Measurements from ENCODE around the gene POLDIP2.

POLDIP2 gene

DNA sequence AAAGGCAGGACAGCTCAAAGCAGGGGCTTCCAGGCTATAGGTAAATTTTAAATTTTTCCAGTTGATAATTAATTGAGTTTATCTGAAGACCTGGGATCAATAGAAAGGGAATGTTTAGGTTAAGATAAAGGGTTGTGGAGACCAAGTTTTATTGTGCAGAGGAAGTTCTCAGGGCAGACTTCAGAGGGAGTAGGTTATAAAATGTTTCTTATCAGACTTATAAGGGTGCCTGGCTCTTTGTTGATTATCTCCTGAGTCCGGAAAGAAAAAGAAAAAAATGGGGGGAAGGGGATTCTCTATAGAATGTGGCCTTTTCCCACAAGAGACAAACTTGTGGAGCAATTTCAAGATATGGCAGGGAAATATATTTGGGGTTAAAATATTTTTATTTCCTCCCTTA is 32.8 kb upstream of the POLDIP2 start:
- DNase-seq: no peak

DNA sequence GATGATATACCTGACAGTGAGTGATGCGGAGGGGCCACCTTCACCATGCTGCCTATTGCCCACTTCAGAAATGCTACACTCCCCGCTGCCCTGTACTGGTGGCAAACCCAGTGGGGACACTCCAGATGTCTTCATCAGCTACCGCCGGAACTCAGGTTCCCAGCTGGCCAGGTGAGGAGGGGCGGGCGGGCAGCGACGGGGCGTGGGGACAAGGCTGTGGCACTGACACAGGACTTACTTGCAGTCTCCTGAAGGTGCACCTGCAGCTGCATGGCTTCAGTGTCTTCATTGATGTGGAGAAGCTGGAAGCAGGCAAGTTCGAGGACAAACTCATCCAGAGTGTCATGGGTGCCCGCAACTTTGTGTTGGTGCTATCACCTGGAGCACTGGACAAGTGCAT is 30.8 kb upstream of the POLDIP2 start:
- DNase-seq: no peak

DNA sequence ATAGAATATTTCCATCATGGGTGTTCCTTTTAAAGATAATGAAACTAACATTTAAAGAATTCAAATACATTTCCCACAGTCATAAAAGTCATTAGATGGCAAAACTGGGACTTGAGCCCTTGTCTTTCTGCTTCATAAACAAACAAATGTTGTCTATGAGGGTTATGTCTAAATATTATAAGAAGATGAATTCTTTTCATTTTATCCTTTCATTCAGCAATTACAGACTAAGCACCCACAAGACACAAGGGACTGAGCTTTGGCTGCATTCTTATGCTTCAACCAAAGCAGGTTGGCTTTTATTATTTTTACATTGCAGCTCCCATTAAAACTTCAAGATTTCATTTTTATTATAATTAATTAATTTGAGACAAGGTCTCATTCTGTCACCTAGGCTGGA is 29.1 kb upstream of the POLDIP2 start:
- no peak for DNase-seq

DNA sequence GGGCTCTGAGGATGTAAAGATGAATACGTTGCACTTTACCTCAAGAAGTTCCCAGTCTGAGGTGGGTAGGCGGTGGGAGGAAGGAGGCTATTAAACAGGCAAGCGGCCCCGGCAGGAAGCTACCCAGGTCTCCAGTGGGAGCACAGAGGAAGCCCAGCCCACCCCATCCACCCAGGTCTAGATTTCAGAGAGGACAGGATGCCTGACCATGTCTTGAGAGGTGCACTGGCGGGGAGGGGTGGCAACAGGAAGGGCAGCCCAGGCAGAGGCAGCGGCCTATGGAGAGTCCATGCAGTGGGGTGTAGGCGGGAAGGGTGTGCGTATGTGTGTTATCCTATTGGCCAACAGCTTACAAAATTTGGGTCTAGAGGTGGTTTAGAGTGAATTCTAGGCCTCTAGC is 28.1 kb upstream of the POLDIP2 start:
- no peak for DNase-seq

DNA sequence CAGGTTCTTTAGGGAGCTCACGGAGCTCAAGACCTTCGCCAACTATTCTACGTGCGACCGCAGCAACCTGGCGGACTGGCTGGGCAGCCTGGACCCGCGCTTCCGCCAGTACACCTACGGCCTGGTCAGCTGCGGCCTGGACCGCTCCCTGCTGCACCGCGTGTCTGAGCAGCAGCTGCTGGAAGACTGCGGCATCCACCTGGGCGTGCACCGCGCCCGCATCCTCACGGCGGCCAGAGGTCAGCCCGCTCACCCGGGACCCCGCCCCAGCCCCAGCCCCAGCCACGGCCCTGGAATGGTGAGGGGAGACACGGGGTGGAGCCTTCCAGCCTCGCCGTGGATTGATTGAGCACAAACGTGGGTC is 27.7 kb upstream of the POLDIP2 start:
- no peak for DNase-seq

DNA sequence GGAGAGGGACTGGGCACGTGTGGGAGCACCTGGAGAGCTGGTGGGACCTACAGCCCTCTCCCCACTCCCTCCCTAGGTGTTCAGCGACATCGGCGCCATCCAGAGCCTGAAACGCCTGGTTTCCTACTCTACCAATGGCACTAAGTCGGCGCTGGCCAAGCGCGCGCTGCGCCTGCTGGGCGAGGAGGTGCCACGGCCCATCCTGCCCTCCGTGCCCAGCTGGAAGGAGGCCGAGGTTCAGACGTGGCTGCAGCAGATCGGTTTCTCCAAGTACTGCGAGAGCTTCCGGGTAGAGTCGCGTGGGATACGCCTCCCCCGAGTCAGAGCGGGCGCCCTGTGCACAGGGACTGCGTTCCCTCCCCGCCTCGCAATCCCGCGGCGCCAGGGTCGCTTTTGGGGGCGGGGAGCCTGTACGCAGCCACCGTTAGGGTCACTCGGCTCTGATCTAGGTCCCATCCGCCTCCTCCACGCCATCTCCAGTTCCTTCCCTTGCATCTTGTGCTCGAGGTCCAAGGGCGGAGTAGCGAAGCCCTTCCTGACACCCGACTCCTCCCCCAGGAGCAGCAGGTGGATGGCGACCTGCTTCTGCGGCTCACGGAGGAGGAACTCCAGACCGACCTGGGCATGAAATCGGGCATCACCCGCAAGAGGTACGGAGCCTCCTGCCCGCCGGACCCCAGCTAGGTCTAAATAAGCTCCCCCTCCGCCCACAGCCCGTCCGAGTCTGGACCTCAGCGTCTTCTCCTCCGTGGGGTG is 27.1 kb upstream of the POLDIP2 start:
- DNase-seq: peak; percentile 31

DNA sequence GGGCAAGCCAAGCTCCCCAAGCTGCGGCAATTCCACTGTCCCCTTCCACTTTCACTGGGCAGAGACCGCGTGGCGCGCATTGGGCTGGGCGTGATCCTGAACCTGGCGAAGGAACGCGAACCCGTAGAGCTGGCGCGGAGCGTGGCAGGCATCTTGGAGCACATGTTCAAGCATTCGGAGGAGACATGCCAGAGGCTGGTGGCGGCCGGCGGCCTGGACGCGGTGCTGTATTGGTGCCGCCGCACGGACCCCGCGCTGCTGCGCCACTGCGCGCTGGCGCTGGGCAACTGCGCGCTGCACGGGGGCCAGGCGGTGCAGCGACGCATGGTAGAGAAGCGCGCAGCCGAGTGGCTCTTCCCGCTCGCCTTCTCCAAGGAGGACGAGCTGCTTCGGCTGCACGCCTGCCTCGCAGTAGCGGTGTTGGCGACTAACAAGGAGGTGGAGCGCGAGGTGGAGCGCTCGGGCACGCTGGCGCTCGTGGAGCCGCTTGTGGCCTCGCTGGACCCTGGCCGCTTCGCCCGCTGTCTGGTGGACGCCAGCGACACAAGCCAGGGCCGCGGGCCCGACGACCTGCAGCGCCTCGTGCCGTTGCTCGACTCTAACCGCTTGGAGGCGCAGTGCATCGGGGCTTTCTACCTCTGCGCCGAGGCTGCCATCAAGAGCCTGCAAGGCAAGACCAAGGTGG is 24.0 kb upstream of the POLDIP2 start:
- DNase-seq: peak; percentile 77

DNA sequence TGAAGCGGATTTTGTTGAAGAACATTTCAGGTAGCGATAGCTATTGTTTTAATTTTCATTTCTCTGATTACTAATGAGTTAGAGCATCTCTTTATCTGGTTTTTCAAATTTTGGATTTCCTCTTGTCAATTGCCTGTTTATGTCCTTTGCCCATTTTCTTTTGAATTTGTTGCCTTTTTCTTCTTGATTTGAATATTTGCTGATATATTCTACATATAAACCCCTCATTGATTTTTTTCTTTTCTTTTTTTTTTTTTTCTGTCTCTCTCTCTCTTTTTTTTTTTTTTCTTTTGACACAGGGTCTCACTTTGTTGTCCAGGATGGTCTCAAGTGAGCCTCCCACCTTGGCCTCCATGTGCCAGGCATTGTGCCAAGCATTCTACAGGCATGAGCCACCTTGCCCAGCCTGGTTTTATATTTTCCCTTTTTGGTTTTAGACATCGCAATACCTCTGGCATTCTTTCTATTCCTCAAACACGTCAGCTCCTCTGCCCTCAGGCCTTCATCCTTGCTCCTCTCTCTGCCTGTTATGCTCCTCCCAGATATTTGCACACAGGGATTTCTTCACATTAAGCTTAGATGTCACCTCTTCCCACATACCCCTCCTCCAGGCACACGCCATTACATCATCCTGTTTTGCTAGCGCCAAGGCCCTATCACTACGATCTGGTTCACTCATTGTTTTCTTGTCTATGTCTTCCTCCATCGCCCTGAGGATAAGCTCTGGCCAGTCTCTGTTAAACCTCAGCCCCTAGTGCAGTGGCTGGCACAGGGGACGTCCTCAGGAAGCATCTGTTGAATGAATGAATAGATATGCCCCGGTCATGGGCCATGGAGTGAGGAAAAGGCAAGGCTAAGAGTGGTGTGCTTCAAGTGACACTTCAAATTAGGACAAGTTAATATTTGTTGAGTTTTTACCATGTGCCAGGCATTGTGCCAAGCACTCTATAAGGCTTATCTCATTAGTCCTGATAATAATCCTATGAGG is 22.8 kb upstream of the POLDIP2 start:
- DNase-seq: peak; percentile 22

DNA sequence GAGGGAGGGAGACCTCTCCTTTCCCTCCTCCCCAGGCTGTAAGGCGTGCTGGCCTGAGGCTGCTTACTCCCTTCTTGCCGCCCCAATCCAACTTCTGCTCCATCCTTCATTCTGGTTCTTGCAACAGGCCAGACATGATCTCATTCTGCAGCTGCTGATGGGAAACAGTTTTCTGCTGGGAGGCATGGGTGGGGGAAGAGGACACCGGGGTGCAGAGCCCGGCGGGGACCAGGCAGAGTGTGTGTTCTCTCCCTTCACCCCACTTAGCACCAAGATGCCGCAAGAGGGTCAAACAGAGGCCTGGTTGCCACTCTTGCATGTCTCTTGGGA is 15.6 kb upstream of the POLDIP2 start:
- DNase-seq: no peak

DNA sequence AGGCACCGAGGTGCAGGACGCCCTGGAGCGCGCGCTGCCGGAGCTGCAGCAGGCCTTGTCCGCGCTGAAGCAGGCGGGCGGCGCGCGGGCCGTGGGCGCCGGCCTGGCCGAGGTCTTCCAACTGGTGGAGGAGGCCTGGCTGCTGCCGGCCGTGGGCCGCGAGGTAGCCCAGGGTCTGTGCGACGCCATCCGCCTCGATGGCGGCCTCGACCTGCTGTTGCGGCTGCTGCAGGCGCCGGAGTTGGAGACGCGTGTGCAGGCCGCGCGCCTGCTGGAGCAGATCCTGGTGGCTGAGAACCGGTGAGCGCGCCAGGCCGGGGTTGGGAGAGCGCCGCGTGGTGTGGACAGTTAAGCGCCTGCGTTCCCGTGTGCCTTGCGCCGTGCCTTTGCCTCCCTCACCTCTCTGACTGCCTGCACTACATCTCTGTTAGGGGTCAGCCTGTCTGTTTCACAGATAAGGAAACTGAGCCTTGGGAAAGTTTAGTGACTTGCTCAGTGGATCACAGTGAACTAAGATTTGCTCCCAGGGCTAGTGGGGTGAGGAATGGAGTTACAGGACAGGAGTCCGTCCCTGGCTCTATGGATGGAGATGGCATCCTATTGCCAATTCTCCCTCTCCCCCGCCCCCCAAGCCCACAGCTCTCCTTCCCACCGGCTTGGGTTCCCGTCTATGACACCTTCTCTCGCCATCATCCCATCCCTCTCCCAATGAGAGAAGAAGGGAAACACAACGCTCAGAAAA is 15.0 kb upstream of the POLDIP2 start:
- peak; percentile 62 for DNase-seq

DNA sequence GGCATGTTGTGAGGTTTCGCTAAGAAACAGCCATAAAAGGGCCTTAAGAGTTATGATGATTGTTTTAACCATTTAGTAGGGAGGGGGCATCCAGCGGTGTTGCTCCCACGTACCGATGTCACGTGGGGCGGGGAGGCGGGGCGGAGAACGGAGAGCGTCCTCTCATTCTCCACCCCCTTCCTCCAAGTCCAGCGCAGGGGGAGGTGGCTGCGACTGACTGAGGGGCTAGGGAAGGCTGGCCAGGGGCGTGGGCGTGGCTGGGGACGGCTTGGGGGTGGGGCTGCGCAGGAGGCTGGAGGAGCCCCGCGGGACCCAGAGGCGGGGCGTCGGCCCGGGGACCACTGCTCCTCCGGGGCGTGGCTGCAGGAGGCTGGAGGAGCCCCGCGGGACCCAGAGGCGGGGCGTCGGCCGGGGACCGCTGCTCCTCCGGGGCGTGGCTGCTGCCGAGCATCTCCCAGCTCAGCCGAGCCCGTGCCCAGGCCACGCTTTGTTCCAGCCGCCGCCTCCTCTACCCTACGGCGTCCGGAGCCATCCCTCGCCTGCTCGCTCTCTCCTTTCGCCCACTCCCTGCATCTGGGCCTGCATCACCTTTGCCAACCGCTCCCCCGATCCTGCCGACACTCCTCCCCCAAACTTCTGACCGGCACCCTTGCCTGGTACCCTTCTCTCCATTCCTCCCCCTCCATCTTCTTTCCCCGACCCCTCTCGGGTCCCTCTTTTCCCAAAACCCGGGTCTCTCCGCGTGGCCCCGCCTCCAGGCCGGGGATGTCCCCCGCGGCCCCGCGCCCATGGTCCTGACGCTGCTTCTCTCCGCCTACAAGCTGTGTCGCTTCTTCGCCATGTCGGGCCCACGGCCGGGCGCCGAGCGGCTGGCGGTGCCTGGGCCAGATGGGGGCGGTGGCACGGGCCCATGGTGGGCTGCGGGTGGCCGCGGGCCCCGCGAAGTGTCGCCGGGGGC is 14.2 kb upstream of the POLDIP2 start, which contains the start of gene SARM1:
TSS of gene SARM1 (plus strand) at position 450 of the 958 bp plus-strand sequence. CDS start at position 789, 339 bp downstream.
- peak; percentile 97 for DNase-seq

DNA sequence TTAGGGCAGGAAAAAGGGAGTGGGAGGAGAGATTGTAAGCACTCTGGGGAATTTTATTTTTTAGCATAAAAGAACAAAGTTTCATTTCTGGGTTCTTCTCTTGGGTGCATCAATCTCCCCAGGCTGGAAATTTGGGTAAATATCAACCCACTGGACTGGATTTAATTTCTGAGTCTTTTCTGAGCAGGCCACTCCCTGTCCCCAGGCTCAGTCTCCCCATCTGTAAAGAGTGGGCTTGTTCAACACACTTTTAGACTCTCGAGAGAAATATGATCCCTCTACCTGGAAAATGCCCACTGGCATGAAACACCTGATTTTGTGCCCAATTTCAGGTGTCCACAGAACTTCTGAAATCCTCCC is 13.4 kb upstream of the POLDIP2 start:
- DNase-seq: no peak

DNA sequence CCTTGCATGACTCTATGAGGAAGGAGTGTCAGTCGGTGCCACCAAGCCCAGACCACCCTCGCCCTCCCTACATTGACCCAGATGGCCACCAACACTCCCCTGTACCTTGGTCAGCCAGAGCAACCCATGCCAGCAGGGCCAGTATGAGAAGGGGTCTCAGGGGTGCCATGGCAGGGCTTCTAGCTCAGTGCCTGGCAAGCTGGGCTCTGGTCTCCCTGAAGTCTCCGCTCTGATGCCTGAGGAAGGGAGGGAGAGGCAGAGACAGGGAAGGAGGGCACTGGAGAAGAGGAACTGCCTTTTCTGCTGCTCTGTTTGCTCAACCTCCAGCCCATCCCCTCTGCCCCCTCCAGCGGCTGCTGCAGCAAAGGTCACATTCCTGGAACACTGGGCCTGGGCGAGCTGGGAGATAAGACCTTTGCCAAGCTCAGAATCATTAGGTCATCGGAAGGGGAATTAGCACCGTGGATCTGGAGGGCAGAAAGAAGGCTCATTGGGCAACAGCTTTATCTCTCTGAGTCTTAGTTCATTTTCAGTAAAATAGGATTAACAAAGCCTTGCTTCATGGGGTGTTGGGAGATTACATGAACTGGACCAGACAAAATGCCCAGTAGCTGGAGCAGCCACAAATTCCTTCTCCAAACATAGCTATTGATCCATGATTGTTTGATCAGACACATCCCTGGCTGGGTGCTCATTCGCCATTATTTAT is 12.9 kb upstream of the POLDIP2 start, which contains the start of gene VTN:
TSS of gene VTN (minus strand) at position 273 of the 709 bp plus-strand sequence. CDS start at position 169, 104 bp downstream.
- peak; percentile 45 for DNase-seq

DNA sequence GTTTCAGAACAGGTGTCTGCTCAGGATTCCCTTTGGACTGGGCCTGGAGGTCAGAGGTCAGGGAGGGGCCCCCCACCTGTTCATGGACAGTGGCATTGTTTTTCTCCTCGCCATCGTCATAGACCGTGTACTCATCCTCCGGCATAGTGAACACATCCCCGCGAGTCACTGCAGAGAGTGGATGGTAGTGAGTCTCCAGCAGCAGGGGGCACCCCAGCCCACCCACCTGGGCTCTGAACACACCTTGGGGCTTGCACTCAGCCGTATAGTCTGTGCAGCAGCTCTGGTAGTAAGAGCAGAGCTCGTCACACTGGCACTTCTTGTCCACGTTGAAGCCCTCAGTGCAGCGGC is 12.3 kb upstream of the POLDIP2 start:
- DNase-seq: no peak

DNA sequence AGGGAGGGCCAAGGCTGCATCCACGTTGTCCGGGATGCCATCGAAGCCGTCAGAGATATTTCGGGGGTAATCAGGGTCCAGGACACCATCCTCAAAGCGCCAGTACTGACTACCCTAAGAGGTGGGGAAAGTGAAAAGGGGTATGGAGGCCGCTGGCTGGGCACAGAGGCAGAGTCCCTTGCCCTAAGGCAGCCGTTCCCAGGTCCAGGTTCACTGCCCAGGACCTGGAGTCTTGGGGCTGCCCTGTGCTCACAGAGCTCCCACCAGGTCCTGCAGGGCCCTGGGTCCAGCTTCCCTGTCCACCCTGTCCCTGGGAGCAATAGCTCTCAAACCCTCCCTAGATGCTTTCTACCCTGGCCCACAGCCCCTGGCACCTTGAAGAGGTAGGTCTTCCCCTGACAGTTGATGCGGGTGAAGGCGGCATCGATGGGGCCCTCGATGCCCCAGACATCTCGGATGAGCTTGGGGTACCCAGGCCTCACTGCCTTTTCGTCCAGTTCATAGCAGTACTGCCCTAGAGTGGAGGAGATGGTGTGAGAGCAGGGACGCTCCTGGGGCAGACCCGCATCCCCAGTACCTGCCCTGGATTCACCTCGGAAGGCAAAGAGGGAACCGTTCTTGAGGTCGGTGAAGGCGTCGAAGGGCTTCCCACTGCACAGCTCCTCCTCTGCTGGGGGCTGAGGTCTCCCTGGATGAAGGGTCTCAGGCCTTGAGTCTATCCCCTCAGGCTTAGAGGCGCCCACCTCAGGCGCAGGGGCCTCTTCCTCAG is 11.8 kb upstream of the POLDIP2 start:
- DNase-seq: no peak

DNA sequence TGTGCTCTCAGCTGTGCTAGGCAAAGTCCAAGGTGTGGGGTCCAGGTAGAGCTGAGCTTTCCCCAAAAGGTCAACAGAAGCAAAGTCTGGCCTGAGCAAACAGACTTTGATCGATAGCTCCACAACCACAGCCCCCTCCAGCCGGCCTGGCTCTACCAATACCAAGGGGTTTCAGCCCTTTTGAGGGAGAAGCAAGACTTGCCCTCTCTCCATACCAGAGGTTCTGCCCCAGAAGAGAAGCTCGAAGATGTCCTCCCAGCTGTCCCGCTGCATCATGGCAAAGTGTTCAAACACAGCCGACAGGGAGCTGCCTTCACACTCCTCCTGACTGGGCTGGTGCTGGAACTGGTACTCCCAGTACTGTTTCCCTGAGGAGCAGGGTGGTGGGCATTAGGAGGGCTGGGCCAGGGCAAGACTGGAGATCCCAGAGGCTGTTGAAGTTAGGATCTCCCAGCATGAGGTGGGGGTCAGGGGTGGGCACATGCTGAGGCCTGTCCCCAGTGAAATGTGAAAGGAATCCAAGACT is 11.0 kb upstream of the POLDIP2 start:
- no peak for DNase-seq

DNA sequence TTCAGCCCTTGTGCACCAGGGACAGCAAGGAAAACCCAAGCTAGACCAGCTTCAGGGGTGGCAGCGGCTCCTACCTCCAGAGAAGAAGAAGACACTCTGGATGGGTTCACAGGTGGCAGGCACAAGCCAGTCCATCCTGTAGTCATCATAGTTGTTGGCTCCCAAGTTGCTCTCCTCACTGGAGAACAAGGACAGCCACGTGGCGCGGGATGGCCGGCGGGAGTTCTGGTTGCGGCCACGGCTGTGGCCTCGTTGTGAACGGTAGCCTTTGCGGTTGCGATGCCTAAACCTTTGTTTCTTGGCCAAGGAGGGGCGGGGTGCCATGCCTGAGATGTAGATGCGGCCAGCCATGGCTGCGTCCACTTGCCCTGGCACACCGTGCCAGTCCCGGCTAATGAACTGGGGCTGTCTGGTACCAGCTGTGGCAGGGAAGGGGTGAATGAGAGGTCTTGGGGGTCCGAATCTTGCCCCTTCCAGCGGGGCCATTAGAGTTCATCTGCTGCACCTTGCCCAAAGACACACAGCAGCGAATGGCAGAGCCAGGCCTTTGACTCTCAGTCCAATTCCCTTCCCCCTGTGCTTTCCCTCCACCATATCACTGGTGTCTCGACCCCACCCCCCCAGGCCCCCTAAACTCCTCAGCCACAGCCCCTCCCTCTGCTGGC is 10.4 kb upstream of the POLDIP2 start:
- DNase-seq: no peak

DNA sequence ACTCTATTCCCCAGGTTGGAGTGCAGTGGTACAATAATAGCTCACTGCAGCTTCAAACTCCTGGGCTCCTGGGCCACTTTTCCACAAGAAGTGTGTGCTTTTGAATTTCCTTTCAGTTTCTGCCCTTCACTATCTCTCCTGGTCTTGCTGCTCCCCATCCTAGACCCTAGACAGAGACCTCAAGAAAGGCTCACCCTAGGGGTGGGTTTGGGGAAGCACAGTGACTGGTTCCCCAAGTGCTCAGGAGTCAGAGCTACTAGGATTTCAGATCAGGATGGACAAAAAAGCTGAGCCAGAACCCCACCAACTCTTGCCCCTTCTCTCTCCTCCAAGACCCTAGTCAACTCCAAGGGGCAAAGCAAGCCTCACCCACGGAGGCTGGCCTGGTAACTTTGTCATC is 9.3 kb upstream of the POLDIP2 start:
- DNase-seq: no peak

DNA sequence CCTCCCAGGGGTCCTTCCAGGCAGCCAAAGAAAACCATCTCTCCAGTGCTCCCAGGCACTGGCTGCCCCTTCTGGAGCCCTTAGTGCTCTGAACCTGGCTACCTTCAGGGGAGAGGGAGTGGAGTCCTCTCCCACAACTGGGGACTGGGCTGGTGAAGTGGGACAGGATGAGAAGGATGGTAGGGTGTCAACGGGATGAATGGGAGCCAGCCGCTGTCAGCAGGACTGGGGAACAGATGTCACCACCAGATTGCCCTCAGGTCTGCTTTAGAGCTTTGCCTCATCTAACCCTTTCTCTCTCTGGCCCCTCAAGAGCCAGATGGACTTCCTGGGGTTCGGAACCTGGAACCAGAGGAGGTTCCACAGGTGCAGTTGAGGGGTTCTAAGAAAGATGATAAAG is 8.2 kb upstream of the POLDIP2 start:
- DNase-seq: no peak
